A549 (cell line): ENCODE data around the gene HAUS6.
"Not testable (repeated sequence)": the region's sequence is repeated elsewhere in the genome, so short reads cannot be mapped to it uniquely, and the experiment has no call there.

Experiments used
- CEBPB ChIP-seq, 2 experiments: fragments of >200 bp in 1 of 2; sonication (Bioruptor Twin) in 1 of 2; formaldehyde crosslinking in 1 of 2; IDR thresholded peaks; 2 replicates each; pipeline ENCODE4 v1.6.1; 2012 to 2016
- CTCF ChIP-seq: fragments of >200 bp; sonication (Bioruptor Twin); formaldehyde crosslinking; IDR thresholded peaks from 3 replicates; pipeline ENCODE4 v1.5.1; 2016
- EP300 ChIP-seq, 2 experiments: fragments of >200 bp; sonication (Bioruptor Twin); formaldehyde crosslinking; IDR thresholded peaks; 2 replicates in 1 of 2; 3 replicates in 1 of 2; pipeline ENCODE4 v1.6.1; 2016 to 2017
- ESRRA ChIP-seq: fragments of 150-350 bp; IDR thresholded peaks from 2 replicates; pipeline ENCODE4 v1.6.1; 2014; ENCODE audit warnings: mild to moderate bottlenecking, low read length, borderline replicate concordance
- HEYL ChIP-seq: fragments of 250-450 bp; sonication (Bioruptor Pico); IDR thresholded peaks from 2 replicates; pipeline ENCODE4 v1.8.0; 2021; ENCODE audit warnings: mild to moderate bottlenecking, moderate library complexity
- HOXA7 ChIP-seq: fragments of 250-450 bp; sonication (Bioruptor Pico); IDR thresholded peaks from 2 replicates; pipeline ENCODE4 v1.5.0; 2020; ENCODE audit warnings: mild to moderate bottlenecking, moderate library complexity
- NPAS2 ChIP-seq: fragments of 250-450 bp; sonication (Bioruptor Pico); IDR thresholded peaks from 2 replicates; pipeline ENCODE4 v1.8.0; 2022; ENCODE audit warnings: mild to moderate bottlenecking, moderate library complexity, borderline replicate concordance
- REST ChIP-seq: fragments of 200-600 bp; sonication (generic); IDR thresholded peaks from 2 replicates; pipeline ENCODE4 v1.6.1; 2016; ENCODE audit warnings: antibody characterized with exemption, mild to moderate bottlenecking, moderate library complexity
- RFX5 ChIP-seq: fragments of 450-650 bp; IDR thresholded peaks from 2 replicates; pipeline ENCODE4 v1.7.1; 2014; ENCODE audit warnings: antibody characterized with exemption, mild to moderate bottlenecking, moderate library complexity
- SREBF2 ChIP-seq: fragments of 450-650 bp; IDR thresholded peaks from 2 replicates; pipeline ENCODE4 v1.6.1; 2014; ENCODE audit warnings: mild to moderate bottlenecking, moderate library complexity
- USF2 ChIP-seq: fragments of 450-650 bp; IDR thresholded peaks from 2 replicates; pipeline ENCODE4 v1.6.1; 2014; ENCODE audit warnings: antibody characterized with exemption

GRCh38 chr9:19152160-19152498, 49.4 kb upstream of the HAUS6 start:
- TF ChIP-seq CTCF; USF2; EP300 (IDR thresholded peaks at IDR 0.05); NPAS2 (CRISPR knock-in tag); CEBPB (IDR thresholded peaks at IDR 0.05); REST; HOXA7; HEYL (CRISPR knock-in tag); RFX5; SREBF2; ESRRA: not testable (repeated sequence)
